ENCODE data around the gene TIAM2.

DNA sequence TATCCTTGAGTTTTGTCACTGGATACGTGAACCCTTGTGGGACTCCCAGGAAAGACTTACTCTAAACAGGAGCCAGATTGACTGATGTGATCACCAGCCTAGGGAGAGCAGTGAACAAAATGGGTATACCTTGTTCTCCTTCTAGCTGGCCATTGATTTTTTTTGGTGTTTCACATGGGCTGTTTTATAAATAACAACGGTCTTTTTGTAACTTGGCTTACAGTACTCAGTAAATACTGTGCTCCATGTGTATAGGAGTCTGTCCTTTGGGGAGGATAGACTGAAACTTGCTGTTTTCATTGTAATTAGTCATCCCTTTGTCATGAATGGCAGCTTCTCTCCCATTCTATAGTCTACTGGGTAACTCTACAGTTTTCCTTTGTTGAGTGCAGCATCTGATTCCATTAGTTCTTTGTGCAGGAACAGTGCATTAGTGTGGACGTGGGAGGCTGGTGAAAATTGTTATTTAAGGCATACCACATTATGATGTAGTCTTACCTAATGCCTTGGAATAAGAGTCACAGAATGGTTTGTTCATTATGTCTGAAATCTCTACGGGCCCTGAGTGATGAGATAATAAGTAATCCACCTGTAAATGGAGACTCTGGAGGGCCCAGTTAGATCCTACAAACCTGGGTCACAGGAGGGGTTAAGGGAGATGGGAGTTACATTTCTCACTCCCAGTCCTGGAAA is 89.5 kb downstream of the TIAM2 start:
- TF ChIP-seq, protein P1, sequence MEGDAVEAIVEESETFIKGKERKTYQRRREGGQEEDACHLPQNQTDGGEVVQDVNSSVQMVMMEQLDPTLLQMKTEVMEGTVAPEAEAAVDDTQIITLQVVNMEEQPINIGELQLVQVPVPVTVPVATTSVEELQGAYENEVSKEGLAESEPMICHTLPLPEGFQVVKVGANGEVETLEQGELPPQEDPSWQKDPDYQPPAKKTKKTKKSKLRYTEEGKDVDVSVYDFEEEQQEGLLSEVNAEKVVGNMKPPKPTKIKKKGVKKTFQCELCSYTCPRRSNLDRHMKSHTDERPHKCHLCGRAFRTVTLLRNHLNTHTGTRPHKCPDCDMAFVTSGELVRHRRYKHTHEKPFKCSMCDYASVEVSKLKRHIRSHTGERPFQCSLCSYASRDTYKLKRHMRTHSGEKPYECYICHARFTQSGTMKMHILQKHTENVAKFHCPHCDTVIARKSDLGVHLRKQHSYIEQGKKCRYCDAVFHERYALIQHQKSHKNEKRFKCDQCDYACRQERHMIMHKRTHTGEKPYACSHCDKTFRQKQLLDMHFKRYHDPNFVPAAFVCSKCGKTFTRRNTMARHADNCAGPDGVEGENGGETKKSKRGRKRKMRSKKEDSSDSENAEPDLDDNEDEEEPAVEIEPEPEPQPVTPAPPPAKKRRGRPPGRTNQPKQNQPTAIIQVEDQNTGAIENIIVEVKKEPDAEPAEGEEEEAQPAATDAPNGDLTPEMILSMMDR (IDR thresholded peaks at IDR 0.05; ENCODE audit: low read length): no peak
- TF ChIP-seq EZH2 (optimal IDR thresholded peaks at IDR 0.05; ENCODE audit: low read depth, low read length) (no peak), EZH2phosphoT487 (IDR thresholded peaks at IDR 0.05; ENCODE audit: low read length) (no peak)

Measured in MM.1S (cell line).